ENCODE data around the gene ASTN2. TPM values are rescaled to one million over a fixed set of nuclear protein-coding genes. Genes with fewer than 3 reads are reported as not detected.

Gene ASTN2
- polyA plus RNA-seq, 2 donors, result 0.26 to 0.35 TPM

- Histone ChIP-seq H3K36me3 (ENCODE audit: control insufficient read depth in 2 of 2, insufficient read depth in 2 of 2, low read length in 1 of 2) (no peaks in the 10 kb centered on the region), H3K4me3 (ENCODE audit: low read depth in 1 of 2, low read length in 2 of 2) (no peak overlapping the region)
- 64 to 66% methylated on average over 7 of the region's 7 CpGs for WGBS, 2 donors
Observed at GRCh38 chr9:116812231-116813030, 602.4 kb downstream of the ASTN2 start.

GRCh38 chr9:116809656-116810055 is 605.2 kb downstream of the ASTN2 start:
- no peak overlapping the region for H3K4me3 ChIP-seq (ENCODE audit: low read depth in 1 of 2, low read length in 2 of 2)
- H3K36me3 ChIP-seq (ENCODE audit: control insufficient read depth in 2 of 2, insufficient read depth in 2 of 2, low read length in 1 of 2), result no peaks in the 10 kb centered on the region
- H3K27ac ChIP-seq (ENCODE audit: low read depth in 2 of 2, low read length in 1 of 2), result no peak overlapping the region
- WGBS, 2 donors, result 58 to 60% methylated on average over 5 of the region's 5 CpGs
- no peaks in the 10 kb centered on the region for H3K27me3 ChIP-seq (ENCODE audit: control insufficient read depth in 1 of 2, insufficient read depth in 2 of 2, low read length in 2 of 2)
- no peaks in the 10 kb centered on the region for H3K4me1 ChIP-seq (ENCODE audit: control insufficient read depth in 2 of 2, insufficient read depth in 2 of 2, low read length in 1 of 2)
- H3K9me3 ChIP-seq (ENCODE audit: control insufficient read depth in 2 of 2, insufficient read depth in 1 of 2, low read depth in 1 of 2, low read length in 1 of 2), result peaks cover 0 to 2% of the 10 kb centered on the region in 2 donors

More at GRCh38 chr9:116812231-116813030, 602.4 kb downstream of the ASTN2 start:
- Histone ChIP-seq H3K9me3 (ENCODE audit: control insufficient read depth in 2 of 2, insufficient read depth in 1 of 2, low read depth in 1 of 2, low read length in 1 of 2) (no peaks in the 10 kb centered on the region), H3K27me3 (ENCODE audit: control insufficient read depth in 1 of 2, insufficient read depth in 2 of 2, low read length in 2 of 2) (no peaks in the 10 kb centered on the region), H3K27ac (ENCODE audit: low read depth in 2 of 2, low read length in 1 of 2) (no peak overlapping the region), H3K4me1 (ENCODE audit: control insufficient read depth in 2 of 2, insufficient read depth in 2 of 2, low read length in 1 of 2) (no peaks in the 10 kb centered on the region)

GRCh38 chr9:116806075-116806474 is 608.8 kb downstream of the ASTN2 start:
- 13 to 14% methylated on average over 1 of the region's 1 CpG for WGBS, 2 donors
- no peak overlapping the region for H3K4me3 ChIP-seq (ENCODE audit: low read depth in 1 of 2, low read length in 2 of 2)
- no peaks in the 10 kb centered on the region for H3K36me3 ChIP-seq (ENCODE audit: control insufficient read depth in 2 of 2, insufficient read depth in 2 of 2, low read length in 1 of 2)
- no peaks in the 10 kb centered on the region for H3K27me3 ChIP-seq (ENCODE audit: control insufficient read depth in 1 of 2, insufficient read depth in 2 of 2, low read length in 2 of 2)
- H3K9me3 ChIP-seq (ENCODE audit: control insufficient read depth in 2 of 2, insufficient read depth in 1 of 2, low read depth in 1 of 2, low read length in 1 of 2), result peaks cover 0 to 2% of the 10 kb centered on the region in 2 donors
- H3K27ac ChIP-seq (ENCODE audit: low read depth in 2 of 2, low read length in 1 of 2), result no peak overlapping the region
- no peaks in the 10 kb centered on the region for H3K4me1 ChIP-seq (ENCODE audit: control insufficient read depth in 2 of 2, insufficient read depth in 2 of 2, low read length in 1 of 2)

- Histone ChIP-seq H3K4me3 (ENCODE audit: low read depth in 1 of 2, low read length in 2 of 2) (no peak overlapping the region), H3K27me3 (ENCODE audit: control insufficient read depth in 1 of 2, insufficient read depth in 2 of 2, low read length in 2 of 2) (no peaks in the 10 kb centered on the region), H3K27ac (ENCODE audit: low read depth in 2 of 2, low read length in 1 of 2) (no peak overlapping the region), H3K4me1 (ENCODE audit: control insufficient read depth in 2 of 2, insufficient read depth in 2 of 2, low read length in 1 of 2) (no peaks in the 10 kb centered on the region), H3K36me3 (ENCODE audit: control insufficient read depth in 2 of 2, insufficient read depth in 2 of 2, low read length in 1 of 2) (no peaks in the 10 kb centered on the region), H3K9me3 (ENCODE audit: control insufficient read depth in 2 of 2, insufficient read depth in 1 of 2, low read depth in 1 of 2, low read length in 1 of 2) (no peaks in the 10 kb centered on the region)
- WGBS, 2 donors, result 12 to 42% methylated on average over 1 of the region's 1 CpG
Observed at GRCh38 chr9:116800885-116801284, 614.0 kb downstream of the ASTN2 start.

GRCh38 chr9:116800074-116800473 is 614.8 kb downstream of the ASTN2 start:
- no peaks in the 10 kb centered on the region for H3K27me3 ChIP-seq (ENCODE audit: control insufficient read depth in 1 of 2, insufficient read depth in 2 of 2, low read length in 2 of 2)
- no peak overlapping the region for H3K4me3 ChIP-seq (ENCODE audit: low read depth in 1 of 2, low read length in 2 of 2)
- 79 to 86% methylated on average over 4 of the region's 4 CpGs for WGBS, 2 donors
- H3K4me1 ChIP-seq (ENCODE audit: control insufficient read depth in 2 of 2, insufficient read depth in 2 of 2, low read length in 1 of 2), result no peaks in the 10 kb centered on the region
- no peaks in the 10 kb centered on the region for H3K36me3 ChIP-seq (ENCODE audit: control insufficient read depth in 2 of 2, insufficient read depth in 2 of 2, low read length in 1 of 2)
- no peaks in the 10 kb centered on the region for H3K9me3 ChIP-seq (ENCODE audit: control insufficient read depth in 2 of 2, insufficient read depth in 1 of 2, low read depth in 1 of 2, low read length in 1 of 2)
- no peak overlapping the region for H3K27ac ChIP-seq (ENCODE audit: low read depth in 2 of 2, low read length in 1 of 2)

- Histone ChIP-seq H3K9me3 (ENCODE audit: control insufficient read depth in 2 of 2, insufficient read depth in 1 of 2, low read depth in 1 of 2, low read length in 1 of 2) (no peaks in the 10 kb centered on the region), H3K36me3 (ENCODE audit: control insufficient read depth in 2 of 2, insufficient read depth in 2 of 2, low read length in 1 of 2) (no peaks in the 10 kb centered on the region), H3K27ac (ENCODE audit: low read depth in 2 of 2, low read length in 1 of 2) (no peak overlapping the region), H3K27me3 (ENCODE audit: control insufficient read depth in 1 of 2, insufficient read depth in 2 of 2, low read length in 2 of 2) (no peaks in the 10 kb centered on the region), H3K4me1 (ENCODE audit: control insufficient read depth in 2 of 2, insufficient read depth in 2 of 2, low read length in 1 of 2) (no peaks in the 10 kb centered on the region), H3K4me3 (ENCODE audit: low read depth in 1 of 2, low read length in 2 of 2) (no peak overlapping the region)
- 78 to 93% methylated on average over 2 of the region's 2 CpGs for WGBS, 2 donors
Observed at GRCh38 chr9:116798521-116798920, 616.3 kb downstream of the ASTN2 start.

- Histone ChIP-seq H3K9me3 (ENCODE audit: control insufficient read depth in 2 of 2, insufficient read depth in 1 of 2, low read depth in 1 of 2, low read length in 1 of 2) (no peaks in the 10 kb centered on the region), H3K4me3 (ENCODE audit: low read depth in 1 of 2, low read length in 2 of 2) (no peak overlapping the region), H3K27ac (ENCODE audit: low read depth in 2 of 2, low read length in 1 of 2) (no peak overlapping the region)
Observed at GRCh38 chr9:116797276-116797675, 617.6 kb downstream of the ASTN2 start.

GRCh38 chr9:116796669-116797068 is 618.2 kb downstream of the ASTN2 start:
- Histone ChIP-seq H3K27ac (ENCODE audit: low read depth in 2 of 2, low read length in 1 of 2) (no peak overlapping the region), H3K9me3 (ENCODE audit: control insufficient read depth in 2 of 2, insufficient read depth in 1 of 2, low read depth in 1 of 2, low read length in 1 of 2) (no peaks in the 10 kb centered on the region), H3K4me1 (ENCODE audit: control insufficient read depth in 2 of 2, insufficient read depth in 2 of 2, low read length in 1 of 2) (no peaks in the 10 kb centered on the region), H3K27me3 (ENCODE audit: control insufficient read depth in 1 of 2, insufficient read depth in 2 of 2, low read length in 2 of 2) (no peaks in the 10 kb centered on the region), H3K4me3 (ENCODE audit: low read depth in 1 of 2, low read length in 2 of 2) (no peak overlapping the region), H3K36me3 (ENCODE audit: control insufficient read depth in 2 of 2, insufficient read depth in 2 of 2, low read length in 1 of 2) (no peaks in the 10 kb centered on the region)
- WGBS, 2 donors, result 75 to 88% methylated on average over 1 of the region's 1 CpG

More at GRCh38 chr9:116797276-116797675, 617.6 kb downstream of the ASTN2 start:
- no peaks in the 10 kb centered on the region for H3K36me3 ChIP-seq (ENCODE audit: control insufficient read depth in 2 of 2, insufficient read depth in 2 of 2, low read length in 1 of 2)
- H3K4me1 ChIP-seq (ENCODE audit: control insufficient read depth in 2 of 2, insufficient read depth in 2 of 2, low read length in 1 of 2), result no peaks in the 10 kb centered on the region
- no peaks in the 10 kb centered on the region for H3K27me3 ChIP-seq (ENCODE audit: control insufficient read depth in 1 of 2, insufficient read depth in 2 of 2, low read length in 2 of 2)

GRCh38 chr9:116795821-116796220 is 619.0 kb downstream of the ASTN2 start:
- Histone ChIP-seq H3K4me1 (ENCODE audit: control insufficient read depth in 2 of 2, insufficient read depth in 2 of 2, low read length in 1 of 2) (no peaks in the 10 kb centered on the region), H3K36me3 (ENCODE audit: control insufficient read depth in 2 of 2, insufficient read depth in 2 of 2, low read length in 1 of 2) (no peaks in the 10 kb centered on the region), H3K9me3 (ENCODE audit: control insufficient read depth in 2 of 2, insufficient read depth in 1 of 2, low read depth in 1 of 2, low read length in 1 of 2) (no peaks in the 10 kb centered on the region), H3K27ac (ENCODE audit: low read depth in 2 of 2, low read length in 1 of 2) (no peak overlapping the region), H3K27me3 (ENCODE audit: control insufficient read depth in 1 of 2, insufficient read depth in 2 of 2, low read length in 2 of 2) (no peaks in the 10 kb centered on the region), H3K4me3 (ENCODE audit: low read depth in 1 of 2, low read length in 2 of 2) (no peak overlapping the region)
- WGBS, 2 donors, result 39 to 40% methylated on average over 2 of the region's 2 CpGs

GRCh38 chr9:116792271-116792670 is 622.6 kb downstream of the ASTN2 start:
- Histone ChIP-seq H3K27ac (ENCODE audit: low read depth in 2 of 2, low read length in 1 of 2) (no peak overlapping the region), H3K4me1 (ENCODE audit: control insufficient read depth in 2 of 2, insufficient read depth in 2 of 2, low read length in 1 of 2) (no peaks in the 10 kb centered on the region), H3K36me3 (ENCODE audit: control insufficient read depth in 2 of 2, insufficient read depth in 2 of 2, low read length in 1 of 2) (no peaks in the 10 kb centered on the region), H3K9me3 (ENCODE audit: control insufficient read depth in 2 of 2, insufficient read depth in 1 of 2, low read depth in 1 of 2, low read length in 1 of 2) (no peaks in the 10 kb centered on the region), H3K27me3 (ENCODE audit: control insufficient read depth in 1 of 2, insufficient read depth in 2 of 2, low read length in 2 of 2) (no peaks in the 10 kb centered on the region), H3K4me3 (ENCODE audit: low read depth in 1 of 2, low read length in 2 of 2) (no peak overlapping the region)
- 68 to 76% methylated on average over 6 of the region's 6 CpGs for WGBS, 2 donors

Data from esophagus (tissue), 2 donors.